ENCODE data around the gene LDHAL6A. TPM values are rescaled to one million over a fixed set of nuclear protein-coding genes. Genes with fewer than 3 reads are reported as not detected.

Gene LDHAL6A
- total and polyA plus RNA-seq, 4 donors: 0.28 TPM; not detected in 3

GRCh38 chr11:18522388-18522787 is 66.7 kb downstream of the LDHAL6A start (continued):
- TF ChIP-seq RXRA (IDR thresholded peaks at IDR 0.05) (no peak), ZBTB33 (IDR thresholded peaks at IDR 0.05) (no peak), JUND (IDR thresholded peaks at IDR 0.05) (no peak)

- no peak overlapping the region for H3K9ac ChIP-seq (ENCODE audit: low read depth in 1 of 2, low read length in 2 of 2)
- DNase-seq (ENCODE audit: low spot score): no peak
- TF ChIP-seq GABPA (IDR thresholded peaks at IDR 0.05 in 1 of 2, conservative IDR thresholded peaks at IDR 0.05 in 1 of 2) (no peak), FOXA1 (IDR thresholded peaks at IDR 0.05) (no peak), NR2F2 (IDR thresholded peaks at IDR 0.05) (no peak), FOXA2 (IDR thresholded peaks at IDR 0.05) (no peak), JUND (IDR thresholded peaks at IDR 0.05) (no peak), ZBTB33 (IDR thresholded peaks at IDR 0.05) (no peak), RAD21 (IDR thresholded peaks at IDR 0.05) (no peak), RXRA (IDR thresholded peaks at IDR 0.05) (no peak), CTCF (IDR thresholded peaks at IDR 0.05; ENCODE audit: low read depth, low read length, missing input control) (no peak), HNF4G (IDR thresholded peaks at IDR 0.05) (no peak), REST (IDR thresholded peaks at IDR 0.05) (no peak)
- 91% methylated on average over 3 of the region's 3 CpGs for WGBS
- H3K4me1 ChIP-seq (ENCODE audit: control insufficient read depth in 4 of 4, insufficient read depth in 4 of 4, low read length in 3 of 4): peaks cover 2 to 20% (median 17%) of the 10 kb centered on the region in 4 donors
- H3K27me3 ChIP-seq (ENCODE audit: control insufficient read depth in 4 of 4, insufficient read depth in 4 of 4, low read length in 3 of 4): no peaks in the 10 kb centered on the region
- H3K4me3 ChIP-seq (ENCODE audit: low read depth in 1 of 3, low read length in 3 of 3): no peak overlapping the region
- peaks cover 0 to 3% (median 0%) of the 10 kb centered on the region in 4 donors for H3K36me3 ChIP-seq (ENCODE audit: control insufficient read depth in 4 of 4, insufficient read depth in 3 of 4, low read depth in 1 of 4, low read length in 3 of 4)
- H3K9me3 ChIP-seq (ENCODE audit: control insufficient read depth in 4 of 4, low read length in 3 of 4): no peaks in the 10 kb centered on the region
- no peak overlapping the region for H3K27ac ChIP-seq (ENCODE audit: low read depth in 1 of 2, low read length in 2 of 2)
These were observed 67.4 kb downstream of the LDHAL6A start for GRCh38 chr11:18523084-18523483.

Measured in liver (tissue), 9 donors.